Mammary epithelial cell (primary cell): Measurements from ENCODE around the gene CNTRL.

ENCODE experiments used
- EZH2 ChIP-seq: IDR thresholded peaks from 2 replicates; pipeline ENCODE4 v1.6.1; 2012; ENCODE audit warnings: low read length, inconsistent platforms, borderline replicate concordance
- TF ChIP-seq, protein P1 (sequence below), 2 donors: IDR thresholded peaks in 1 of 2; conservative IDR thresholded peaks in 1 of 2; 2 replicates each; pipeline ENCODE4 v1.5.1; 2011 to 2012; ENCODE audit warnings: inconsistent platforms in 2 of 2, low read length in 2 of 2, mild to moderate bottlenecking in 2 of 2, control low read depth in 1 of 2, low read depth in 1 of 2; ENCODE audit not compliant: insufficient read depth in 1 of 2; ENCODE audit errors: extremely low read depth in 1 of 2

DNA sequence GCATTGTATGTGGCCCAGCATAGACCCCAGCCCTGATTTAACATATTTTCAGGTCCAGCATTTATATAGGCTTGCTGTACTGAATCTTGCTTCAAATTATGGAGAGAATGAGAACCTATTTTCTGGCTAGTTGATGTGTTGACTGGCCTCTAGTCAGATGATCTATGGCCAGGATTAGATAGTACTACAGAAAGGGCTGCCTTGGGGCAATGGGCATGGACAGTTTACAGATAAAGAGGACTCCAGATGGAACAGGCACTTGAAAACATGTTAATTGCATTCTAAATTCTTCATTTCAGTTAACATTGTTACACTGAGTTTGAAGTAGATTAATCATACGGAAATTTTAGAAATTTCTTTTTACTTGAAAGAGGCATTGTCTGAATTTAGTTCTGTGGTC is 65.4 kb downstream of the CNTRL start:
- TF ChIP-seq, protein P1, sequence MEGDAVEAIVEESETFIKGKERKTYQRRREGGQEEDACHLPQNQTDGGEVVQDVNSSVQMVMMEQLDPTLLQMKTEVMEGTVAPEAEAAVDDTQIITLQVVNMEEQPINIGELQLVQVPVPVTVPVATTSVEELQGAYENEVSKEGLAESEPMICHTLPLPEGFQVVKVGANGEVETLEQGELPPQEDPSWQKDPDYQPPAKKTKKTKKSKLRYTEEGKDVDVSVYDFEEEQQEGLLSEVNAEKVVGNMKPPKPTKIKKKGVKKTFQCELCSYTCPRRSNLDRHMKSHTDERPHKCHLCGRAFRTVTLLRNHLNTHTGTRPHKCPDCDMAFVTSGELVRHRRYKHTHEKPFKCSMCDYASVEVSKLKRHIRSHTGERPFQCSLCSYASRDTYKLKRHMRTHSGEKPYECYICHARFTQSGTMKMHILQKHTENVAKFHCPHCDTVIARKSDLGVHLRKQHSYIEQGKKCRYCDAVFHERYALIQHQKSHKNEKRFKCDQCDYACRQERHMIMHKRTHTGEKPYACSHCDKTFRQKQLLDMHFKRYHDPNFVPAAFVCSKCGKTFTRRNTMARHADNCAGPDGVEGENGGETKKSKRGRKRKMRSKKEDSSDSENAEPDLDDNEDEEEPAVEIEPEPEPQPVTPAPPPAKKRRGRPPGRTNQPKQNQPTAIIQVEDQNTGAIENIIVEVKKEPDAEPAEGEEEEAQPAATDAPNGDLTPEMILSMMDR (conservative IDR thresholded peaks at IDR 0.05 in 1 of 2, IDR thresholded peaks at IDR 0.05 in 1 of 2; ENCODE audit: extremely low read depth in 1 of 2, insufficient read depth in 1 of 2, low read depth in 1 of 2, low read length in 2 of 2): no peak
- TF ChIP-seq EZH2: no peak
